ENCODE data around the gene DLL1. TPM values are rescaled to one million over a fixed set of nuclear protein-coding genes. Genes with fewer than 3 reads are reported as not detected.

DLL1 gene
- total RNA-seq, 5 donors from 2014 or later (not counting 1 experiment from before 2014, with no cell fraction given): 3.3 to 8.6 (median 4.7) TPM

DNA sequence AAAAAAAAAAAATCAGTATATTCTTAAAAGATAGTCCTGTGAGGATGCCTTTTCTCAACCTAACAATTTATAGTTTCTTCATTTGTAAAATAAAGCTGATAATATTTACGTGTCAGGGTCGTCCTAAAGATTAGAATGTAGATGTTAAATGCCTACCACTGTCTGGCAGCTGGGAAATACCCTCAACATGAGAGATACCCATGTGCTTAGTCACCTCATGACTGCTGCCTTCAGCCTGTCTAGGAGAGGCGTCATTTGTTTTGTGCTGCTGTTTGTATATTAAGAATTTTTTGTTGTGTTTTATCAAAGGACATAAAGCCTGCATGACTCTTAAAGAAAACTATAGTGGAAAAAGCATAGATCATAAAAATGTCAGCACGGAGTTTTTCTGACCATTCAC lies 25.2 kb upstream of the DLL1 start:
- Histone ChIP-seq H3K36me3 (ENCODE audit: control insufficient read depth in 2 of 2, extremely low read depth in 1 of 2, insufficient read depth in 1 of 2, low read length in 1 of 2) (peaks cover 0 to 26% of the 10 kb centered on the region in 2 donors), H3K27me3 (replicated peaks in 1 of 2; ENCODE audit: control insufficient read depth in 2 of 2, extremely low read depth in 1 of 2, insufficient read depth in 2 of 2, low read length in 1 of 2) (no peaks in the 10 kb centered on the region), H3K9me3 (no peaks in the 10 kb centered on the region), H3K27ac (ENCODE audit: low read length) (no peak overlapping the region), H3K4me3 (ENCODE audit: control insufficient read depth in 1 of 2, extremely low read depth in 1 of 2, low read length in 1 of 2) (no peak overlapping the region), H3K4me1 (ENCODE audit: control insufficient read depth in 1 of 2, extremely low read depth in 1 of 2, insufficient read depth in 2 of 2, low read length in 2 of 2) (peaks cover 0 to 12% of the 10 kb centered on the region in 2 experiments)
- ATAC-seq (replicated peaks in 1 of 4) (no peak), DNase-seq (peak in 1 of 35 experiments; percentile 14)
- H3K36me3 Mint-ChIP-seq: peaks cover 41% of the 10 kb centered on the region
- peaks cover 61 to 69% (median 62%) of the 10 kb centered on the region in 3 donors for H3K4me1 Mint-ChIP-seq
- no peaks in the 10 kb centered on the region for H3K27me3 Mint-ChIP-seq
- H3K9me3 Mint-ChIP-seq: no peaks in the 10 kb centered on the region
- POLR2A ChIA-PET: no interaction called here
- no peak overlapping the region for H3K4me3 Mint-ChIP-seq
- 100% methylated on average over 1 of the region's 4 CpGs for WGBS (ENCODE audit: insufficient coverage)
- no peak overlapping the region for H3K27ac Mint-ChIP-seq
- CTCF ChIA-PET: interaction anchor here in 1 of 2 donors (0.6 kb wide), 2 partner anchors 16 to 25 kb away, joined by 3 to 4 read pairs; partner anchors contain the start of gene DLL1

DNA sequence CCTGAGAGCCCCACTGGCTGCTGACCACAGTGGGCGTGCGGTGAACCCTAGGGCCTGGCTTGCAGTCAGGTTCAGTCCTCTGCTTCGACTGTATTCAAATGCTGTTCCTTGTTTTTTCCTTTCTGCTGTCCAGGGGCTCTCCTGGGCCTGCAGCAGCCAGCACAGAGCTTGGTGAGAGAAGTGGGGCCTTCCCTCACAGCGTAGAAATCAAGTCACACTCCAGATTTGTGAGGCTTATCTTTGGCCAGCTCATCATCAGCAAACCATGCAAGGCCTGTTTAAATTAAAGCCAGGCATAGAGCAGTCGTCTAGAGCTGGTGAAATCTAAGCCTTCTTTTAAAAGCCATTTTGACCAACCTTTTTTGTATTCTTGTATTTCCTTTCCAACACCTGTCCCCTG lies 24.1 kb upstream of the DLL1 start:
- ATAC-seq (replicated peaks in 1 of 4): no peak
- H3K27ac ChIP-seq (ENCODE audit: low read length): no peak overlapping the region
- no peak overlapping the region for H3K27ac Mint-ChIP-seq
- H3K9me3 ChIP-seq: no peaks in the 10 kb centered on the region
- no peaks in the 10 kb centered on the region for H3K9me3 Mint-ChIP-seq
- no peak overlapping the region for H3K4me3 Mint-ChIP-seq
- H3K27me3 ChIP-seq (replicated peaks in 1 of 2; ENCODE audit: control insufficient read depth in 2 of 2, extremely low read depth in 1 of 2, insufficient read depth in 2 of 2, low read length in 1 of 2): no peaks in the 10 kb centered on the region
- WGBS (ENCODE audit: insufficient coverage): 97% methylated on average over 4 of the region's 5 CpGs
- H3K4me1 Mint-ChIP-seq: peaks cover 63 to 69% (median 66%) of the 10 kb centered on the region in 3 donors
- H3K36me3 Mint-ChIP-seq: peaks cover 31% of the 10 kb centered on the region
- no peak overlapping the region for H3K4me3 ChIP-seq (ENCODE audit: control insufficient read depth in 1 of 2, extremely low read depth in 1 of 2, low read length in 1 of 2)
- peaks cover 0 to 22% of the 10 kb centered on the region in 2 experiments for H3K4me1 ChIP-seq (ENCODE audit: control insufficient read depth in 1 of 2, extremely low read depth in 1 of 2, insufficient read depth in 2 of 2, low read length in 2 of 2)
- POLR2A ChIA-PET: no interaction called here
- no peak for DNase-seq
- no peaks in the 10 kb centered on the region for H3K27me3 Mint-ChIP-seq
- CTCF ChIA-PET: no interaction called here
- peaks cover 0 to 21% of the 10 kb centered on the region in 2 donors for H3K36me3 ChIP-seq (ENCODE audit: control insufficient read depth in 2 of 2, extremely low read depth in 1 of 2, insufficient read depth in 1 of 2, low read length in 1 of 2)

DNA sequence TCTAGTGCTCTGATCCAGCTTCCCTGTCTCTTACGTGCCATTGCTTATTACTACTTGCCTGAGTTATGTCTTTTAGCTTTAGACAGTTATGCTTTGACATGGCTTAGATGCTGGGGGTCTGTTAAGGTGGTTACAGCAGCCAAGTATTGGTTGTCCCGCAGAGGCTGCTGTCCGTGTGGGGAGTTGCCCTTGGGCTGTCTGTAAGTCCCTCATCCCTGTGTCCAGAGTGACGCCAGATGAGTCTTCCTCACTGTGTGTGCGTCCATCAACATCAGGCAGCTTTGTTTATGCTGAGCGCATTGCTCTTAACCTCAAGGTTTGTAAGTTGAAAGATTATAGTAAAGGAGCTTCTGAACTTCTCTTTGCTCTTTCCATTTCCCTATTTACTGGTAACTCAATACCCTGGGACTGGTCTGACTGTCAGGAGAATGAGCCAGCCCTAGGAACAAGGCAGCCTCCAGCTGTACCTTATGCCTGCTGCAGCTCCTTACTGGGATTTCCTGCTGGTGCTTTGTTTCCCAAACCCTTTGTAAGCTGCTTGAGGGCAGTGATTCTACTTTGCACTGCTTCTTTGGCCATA lies 22.9 kb upstream of the DLL1 start:
- no peak overlapping the region for H3K4me3 ChIP-seq (ENCODE audit: control insufficient read depth in 1 of 2, extremely low read depth in 1 of 2, low read length in 1 of 2)
- no peaks in the 10 kb centered on the region for H3K9me3 ChIP-seq
- peaks cover 61 to 68% (median 67%) of the 10 kb centered on the region in 3 donors for H3K4me1 Mint-ChIP-seq
- DNase-seq (no peak), ATAC-seq (replicated peaks in 1 of 4) (no peak)
- H3K27me3 ChIP-seq (replicated peaks in 1 of 2; ENCODE audit: control insufficient read depth in 2 of 2, extremely low read depth in 1 of 2, insufficient read depth in 2 of 2, low read length in 1 of 2): no peaks in the 10 kb centered on the region
- ChIA-PET CTCF (no interaction called here), POLR2A (no interaction called here)
- H3K4me3 Mint-ChIP-seq: no peak overlapping the region
- H3K36me3 ChIP-seq (ENCODE audit: control insufficient read depth in 2 of 2, extremely low read depth in 1 of 2, insufficient read depth in 1 of 2, low read length in 1 of 2): peaks cover 0 to 19% of the 10 kb centered on the region in 2 donors
- peaks cover 3 to 22% of the 10 kb centered on the region in 2 experiments for H3K4me1 ChIP-seq (ENCODE audit: control insufficient read depth in 1 of 2, extremely low read depth in 1 of 2, insufficient read depth in 2 of 2, low read length in 2 of 2)
- H3K36me3 Mint-ChIP-seq: peaks cover 23% of the 10 kb centered on the region
- H3K27me3 Mint-ChIP-seq: no peaks in the 10 kb centered on the region
- WGBS (ENCODE audit: insufficient coverage): 100% methylated on average over 4 of the region's 6 CpGs
- H3K27ac ChIP-seq (ENCODE audit: low read length): no peak overlapping the region
- no peaks in the 10 kb centered on the region for H3K9me3 Mint-ChIP-seq
- no peak overlapping the region for H3K27ac Mint-ChIP-seq

DNA sequence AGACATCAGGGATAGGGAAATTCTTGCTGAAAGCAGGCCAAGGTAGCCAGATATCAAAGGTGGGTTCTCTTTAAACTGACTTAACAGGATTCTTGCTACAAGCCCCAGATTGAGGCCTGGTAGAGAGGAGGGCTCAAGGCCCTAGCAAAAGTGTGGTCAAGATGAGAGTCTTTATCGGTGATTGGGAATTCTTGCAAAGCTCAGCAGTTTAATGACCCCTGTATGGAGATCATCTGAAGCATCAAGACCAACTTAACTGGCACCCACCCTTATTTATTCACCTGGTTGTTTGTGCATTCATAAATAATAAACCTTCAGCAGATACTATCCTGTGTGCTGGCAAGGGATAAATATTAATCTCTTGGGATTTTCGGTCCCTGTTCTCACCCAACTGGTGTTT lies 22.0 kb upstream of the DLL1 start:
- ChIA-PET CTCF (interaction anchor here in 1 of 2 donors (1.2 kb wide), 1 partner anchor 35 kb away, joined by 4 read pairs; no protein-coding TSS in a partner anchor), POLR2A (no interaction called here)
- Histone ChIP-seq H3K4me3 (ENCODE audit: control insufficient read depth in 1 of 2, extremely low read depth in 1 of 2, low read length in 1 of 2) (no peak overlapping the region), H3K4me1 (ENCODE audit: control insufficient read depth in 1 of 2, extremely low read depth in 1 of 2, insufficient read depth in 2 of 2, low read length in 2 of 2) (peaks cover 8 to 30% of the 10 kb centered on the region in 2 experiments), H3K9me3 (no peaks in the 10 kb centered on the region), H3K27ac (ENCODE audit: low read length) (no peak overlapping the region), H3K36me3 (ENCODE audit: control insufficient read depth in 2 of 2, extremely low read depth in 1 of 2, insufficient read depth in 1 of 2, low read length in 1 of 2) (peaks cover 0 to 10% of the 10 kb centered on the region in 2 donors), H3K27me3 (replicated peaks in 1 of 2; ENCODE audit: control insufficient read depth in 2 of 2, extremely low read depth in 1 of 2, insufficient read depth in 2 of 2, low read length in 1 of 2) (no peaks in the 10 kb centered on the region)
- ATAC-seq (replicated peaks in 1 of 4): no peak
- no peak overlapping the region for H3K27ac Mint-ChIP-seq
- H3K4me3 Mint-ChIP-seq: no peak overlapping the region
- no peak for DNase-seq
- no peaks in the 10 kb centered on the region for H3K27me3 Mint-ChIP-seq
- no CpG with 5 or more reads among the region's 2 CpGs for WGBS (ENCODE audit: insufficient coverage)
- no peaks in the 10 kb centered on the region for H3K9me3 Mint-ChIP-seq
- H3K4me1 Mint-ChIP-seq: peaks cover 70 to 76% (median 75%) of the 10 kb centered on the region in 3 donors
- H3K36me3 Mint-ChIP-seq: peaks cover 18% of the 10 kb centered on the region

DNA sequence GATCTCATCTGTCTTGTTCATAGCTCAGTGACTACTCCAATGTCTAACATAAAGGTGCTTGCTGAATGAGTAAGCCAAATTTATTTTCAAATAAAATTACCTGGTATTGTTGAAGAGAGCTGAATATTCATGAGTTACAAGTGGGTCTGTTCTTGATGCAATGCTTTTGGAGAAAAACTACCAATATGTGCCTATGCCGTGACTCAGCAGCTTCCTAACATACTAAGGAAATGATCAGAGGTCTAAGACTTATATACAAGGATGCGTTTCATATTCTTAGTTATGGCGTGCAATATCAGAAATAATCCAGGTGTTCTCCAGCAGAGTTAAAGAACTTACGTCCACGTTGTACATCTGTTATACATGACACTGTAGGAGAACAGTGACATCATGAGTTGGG lies 20.8 kb upstream of the DLL1 start:
- Histone ChIP-seq H3K36me3 (ENCODE audit: control insufficient read depth in 2 of 2, extremely low read depth in 1 of 2, insufficient read depth in 1 of 2, low read length in 1 of 2) (peaks cover 0 to 2% of the 10 kb centered on the region in 2 donors), H3K27ac (ENCODE audit: low read length) (no peak overlapping the region), H3K4me1 (ENCODE audit: control insufficient read depth in 1 of 2, extremely low read depth in 1 of 2, insufficient read depth in 2 of 2, low read length in 2 of 2) (peaks cover 16 to 41% of the 10 kb centered on the region in 2 experiments), H3K27me3 (replicated peaks in 1 of 2; ENCODE audit: control insufficient read depth in 2 of 2, extremely low read depth in 1 of 2, insufficient read depth in 2 of 2, low read length in 1 of 2) (no peaks in the 10 kb centered on the region), H3K9me3 (no peaks in the 10 kb centered on the region), H3K4me3 (ENCODE audit: control insufficient read depth in 1 of 2, extremely low read depth in 1 of 2, low read length in 1 of 2) (no peak overlapping the region)
- peaks cover 9% of the 10 kb centered on the region for H3K36me3 Mint-ChIP-seq
- ChIA-PET CTCF (interaction anchor here in 1 of 2 donors (1.2 kb wide), 1 partner anchor 33 kb away, joined by 4 read pairs; no protein-coding TSS in a partner anchor), POLR2A (no interaction called here)
- H3K27me3 Mint-ChIP-seq: no peaks in the 10 kb centered on the region
- peaks cover 78 to 80% (median 78%) of the 10 kb centered on the region in 3 donors for H3K4me1 Mint-ChIP-seq
- no peaks in the 10 kb centered on the region for H3K9me3 Mint-ChIP-seq
- no peak overlapping the region for H3K27ac Mint-ChIP-seq
- no peak for DNase-seq
- ATAC-seq (replicated peaks in 1 of 4): no peak
- no CpG with 5 or more reads among the region's 5 CpGs for WGBS (ENCODE audit: insufficient coverage)
- peak overlapping the region in 1 of 3 donors; percentile 22 for H3K4me3 Mint-ChIP-seq

DNA sequence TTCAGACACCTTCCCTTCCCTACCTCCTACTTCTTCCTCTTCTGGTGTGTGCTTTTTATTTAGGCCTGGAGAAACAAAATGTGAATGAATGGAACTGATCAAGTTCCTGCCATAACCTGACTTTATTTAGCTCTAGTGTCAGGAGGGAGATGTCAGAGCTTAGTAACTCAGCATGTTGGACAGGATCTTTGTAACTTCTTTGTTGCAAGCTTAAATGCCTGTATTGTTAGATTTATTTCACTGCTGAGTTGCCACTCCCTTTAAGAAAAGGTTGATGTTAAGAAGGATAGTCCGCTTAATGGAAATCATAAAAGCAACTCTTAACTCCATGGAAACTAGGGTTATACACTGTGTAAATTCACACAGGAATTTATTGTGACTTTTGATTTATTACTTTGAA lies 17.9 kb upstream of the DLL1 start:
- no peak for DNase-seq
- POLR2A ChIA-PET: interaction anchor here in 1 of 2 donors (0.7 kb wide), 1 partner anchor 58 kb away, joined by 3 read pairs; no protein-coding TSS in a partner anchor
- Histone ChIP-seq H3K9me3 (no peaks in the 10 kb centered on the region), H3K36me3 (ENCODE audit: control insufficient read depth in 2 of 2, extremely low read depth in 1 of 2, insufficient read depth in 1 of 2, low read length in 1 of 2) (peaks cover 0 to 2% of the 10 kb centered on the region in 2 donors), H3K27me3 (replicated peaks in 1 of 2; ENCODE audit: control insufficient read depth in 2 of 2, extremely low read depth in 1 of 2, insufficient read depth in 2 of 2, low read length in 1 of 2) (peaks cover 0 to 5% of the 10 kb centered on the region in 2 experiments), H3K4me1 (ENCODE audit: control insufficient read depth in 1 of 2, extremely low read depth in 1 of 2, insufficient read depth in 2 of 2, low read length in 2 of 2) (peaks cover 18 to 44% of the 10 kb centered on the region in 2 experiments), H3K27ac (ENCODE audit: low read length) (no peak overlapping the region), H3K4me3 (ENCODE audit: control insufficient read depth in 1 of 2, extremely low read depth in 1 of 2, low read length in 1 of 2) (no peak overlapping the region)
- Mint-ChIP-seq H3K27me3 (peaks cover 4 to 7% of the 10 kb centered on the region in 2 donors), H3K4me1 (peaks cover 60 to 64% (median 63%) of the 10 kb centered on the region in 3 donors), H3K36me3 (peaks cover 9% of the 10 kb centered on the region), H3K9me3 (no peaks in the 10 kb centered on the region), H3K4me3 (peak overlapping the region; percentile 32 to 92 (median 54)), H3K27ac (peak overlapping the region in 1 of 2 donors; percentile 50)
- no CpG with 5 or more reads among the region's 1 CpG for WGBS (ENCODE audit: insufficient coverage)
- ATAC-seq (replicated peaks in 1 of 4): no peak
- CTCF ChIA-PET: no interaction called here

All from T-cell (primary cell).